HT1080 (cell line): ENCODE data around the gene PDSS1. TPM values are rescaled to one million over a fixed set of nuclear protein-coding genes. Genes with fewer than 3 reads are reported as not detected.

Experiments
- DNase-seq: peaks from one replicate; pipeline ENCODE4 v3.0.0-alpha.2; 2015; ENCODE audit warnings: low read depth
- small RNA-seq: library from RNA; depleted of rRNA; stranded (forward); fragments of <200 nt; gene quantifications from one replicate; pipeline ENCODE3, GENCODE V24; 2014
- total RNA-seq: library from RNA; depleted of rRNA; stranded (reverse); fragments of >200 nt; shearing (Covaris generic); gene quantifications from 2 replicates; pipeline ENCODE4 v1.2.3, GENCODE V29; 2014; rRNA removed

Gene PDSS1
- total RNA-seq, 1 experiment from 2014 or later, result 39.7 TPM

DNA sequence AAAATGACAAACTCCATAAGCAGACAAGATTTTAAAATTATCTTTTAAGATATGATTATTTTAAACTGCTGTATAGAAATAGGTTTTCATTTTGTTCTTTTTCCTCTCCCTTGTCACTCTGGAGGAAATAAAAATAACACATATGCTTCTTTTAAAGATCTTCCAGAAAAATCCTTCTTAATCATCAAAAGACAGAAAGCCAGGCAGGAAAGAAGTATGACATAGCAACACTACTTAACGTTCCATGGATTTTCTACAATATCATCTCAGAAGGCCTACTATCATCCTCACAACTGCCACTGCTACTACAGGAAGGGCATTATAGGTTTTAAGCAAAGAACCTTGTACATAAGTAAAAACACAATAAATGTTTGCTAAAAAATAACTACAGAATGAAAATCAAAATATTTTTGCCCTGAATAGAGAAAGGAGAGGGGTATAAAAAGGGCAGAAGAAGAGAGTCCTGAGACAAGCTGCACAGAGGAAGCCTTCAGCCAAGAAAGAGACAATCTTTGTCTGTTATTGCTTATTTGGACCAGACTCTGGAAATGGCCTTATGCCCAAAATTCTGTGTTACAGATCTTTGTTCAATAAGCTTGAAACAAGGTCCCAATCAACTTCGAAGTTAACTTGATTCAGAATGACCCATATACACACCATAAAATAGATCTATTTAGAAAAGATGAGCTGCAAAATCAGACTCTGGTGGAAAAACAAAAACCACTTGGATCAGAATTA is 95.4 kb downstream of the PDSS1 start:
- DNase-seq, result no peak

Small RNAs within 50 kb of the gene (small RNA-seq; reads per million reads assigned to genes)
- gene RF00191, result not detected
- not detected for gene RNU6-946P

Other genes starting within 250 kb of the PDSS1 start
- gene ABI1, start 163.3 kb downstream of the PDSS1 start, total RNA-seq, result 32.4 and 49.8 TPM in 2 replicates